Skeletal muscle tissue (tissue), 4 donors: ENCODE measurements around the gene NKG7. TPM values are rescaled to one million over a fixed set of nuclear protein-coding genes. Genes with fewer than 3 reads are reported as not detected.
A peak's percentile ranks its signal among the peaks of the same experiment; 100 is the strongest.
"Not testable (repeated sequence)": the region's sequence is repeated elsewhere in the genome, so short reads cannot be mapped to it uniquely, and the experiment has no call there.

Source experiments
- H3K27ac ChIP-seq: one replicate; pipeline ENCODE4 v1.7.0; 2013; ENCODE audit warnings: mild to moderate bottlenecking, low read depth, low read length, inconsistent platforms
- H3K27me3 ChIP-seq, 3 donors: one replicate each; pipeline ENCODE4 v1.7.0; 2013; ENCODE audit warnings: low read length in 3 of 3; ENCODE audit not compliant: control insufficient read depth in 3 of 3, insufficient read depth in 3 of 3
- H3K36me3 ChIP-seq, 3 donors: one replicate each; pipeline ENCODE4 v1.7.0; 2013; ENCODE audit warnings: low read length in 3 of 3; ENCODE audit not compliant: control insufficient read depth in 3 of 3, insufficient read depth in 3 of 3
- H3K4me1 ChIP-seq, 3 donors: one replicate each; pipeline ENCODE4 v1.7.0; 2013; ENCODE audit warnings: low read length in 3 of 3, mild to moderate bottlenecking in 3 of 3; ENCODE audit not compliant: control insufficient read depth in 3 of 3, insufficient read depth in 3 of 3
- H3K4me3 ChIP-seq, 3 donors: one replicate each; pipeline ENCODE4 v1.7.0; 2013; ENCODE audit warnings: low read length in 3 of 3
- H3K9ac ChIP-seq, 3 donors: one replicate each; pipeline ENCODE4 v1.7.0; 2013; ENCODE audit warnings: low read length in 3 of 3, mild to moderate bottlenecking in 3 of 3, moderate library complexity in 2 of 3, low read depth in 1 of 3
- H3K9me3 ChIP-seq, 3 donors: one replicate each; pipeline ENCODE4 v1.7.0; 2013; ENCODE audit warnings: low read length in 3 of 3; ENCODE audit not compliant: control insufficient read depth in 3 of 3
- total RNA-seq: library from RNA; depleted of rRNA; stranded (reverse); fragments of >200 nt; gene quantifications from one replicate; pipeline ENCODE4 v1.2.3, GENCODE V29; 2014
- donor health status: Osteomylitis.

Gene NKG7
- total RNA-seq, 1 donor from 2014 or later = not detected

DNA sequence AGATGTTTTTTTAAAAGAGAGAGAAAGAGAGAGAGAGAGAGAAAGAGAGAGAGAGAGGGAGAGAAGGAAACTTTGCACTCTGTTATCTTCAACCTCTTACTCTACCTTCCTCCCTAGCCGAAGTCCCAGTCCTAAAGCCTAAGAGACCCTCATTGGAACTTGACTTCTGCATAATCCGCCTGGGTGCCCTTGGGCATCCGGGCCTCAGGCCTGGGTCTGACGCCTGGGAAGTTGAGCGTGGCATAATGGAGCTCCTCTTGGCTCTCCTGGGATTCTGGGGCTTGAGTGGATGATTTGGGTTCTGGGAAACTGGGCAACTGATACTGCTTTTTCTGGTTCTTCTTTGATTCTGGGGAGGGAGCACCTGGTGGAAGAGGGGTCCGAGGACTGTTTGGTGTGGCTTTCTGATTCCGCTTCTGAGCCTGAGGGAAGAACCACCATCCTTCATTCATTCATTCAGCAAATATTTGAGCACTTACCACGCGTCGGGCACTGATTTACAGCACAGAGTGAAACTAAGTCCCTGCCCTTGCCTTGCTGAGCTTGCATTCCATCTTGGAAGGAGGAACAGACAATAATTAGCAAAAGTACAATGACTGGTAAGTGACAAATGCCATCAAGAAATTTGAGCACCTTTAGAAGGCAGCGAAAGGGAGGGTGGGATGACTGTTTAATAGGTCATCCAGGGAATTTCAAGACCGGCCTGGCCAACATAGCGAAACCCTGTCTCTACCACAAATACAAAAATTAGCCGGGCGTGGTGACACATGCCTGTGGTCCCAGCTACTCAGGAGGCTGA is 38.7 kb upstream of the NKG7 start:
- no peaks in the 10 kb centered on the region for H3K4me1 ChIP-seq
- H3K27ac ChIP-seq = no peak overlapping the region
- H3K9me3 ChIP-seq = peaks cover 0 to 3% (median 0%) of the 10 kb centered on the region in 3 donors
- H3K4me3 ChIP-seq = no peak overlapping the region
- H3K9ac ChIP-seq = no peak overlapping the region
- H3K36me3 ChIP-seq = no peaks in the 10 kb centered on the region
- peaks cover 0 to 5% (median 0%) of the 10 kb centered on the region in 3 donors for H3K27me3 ChIP-seq

DNA sequence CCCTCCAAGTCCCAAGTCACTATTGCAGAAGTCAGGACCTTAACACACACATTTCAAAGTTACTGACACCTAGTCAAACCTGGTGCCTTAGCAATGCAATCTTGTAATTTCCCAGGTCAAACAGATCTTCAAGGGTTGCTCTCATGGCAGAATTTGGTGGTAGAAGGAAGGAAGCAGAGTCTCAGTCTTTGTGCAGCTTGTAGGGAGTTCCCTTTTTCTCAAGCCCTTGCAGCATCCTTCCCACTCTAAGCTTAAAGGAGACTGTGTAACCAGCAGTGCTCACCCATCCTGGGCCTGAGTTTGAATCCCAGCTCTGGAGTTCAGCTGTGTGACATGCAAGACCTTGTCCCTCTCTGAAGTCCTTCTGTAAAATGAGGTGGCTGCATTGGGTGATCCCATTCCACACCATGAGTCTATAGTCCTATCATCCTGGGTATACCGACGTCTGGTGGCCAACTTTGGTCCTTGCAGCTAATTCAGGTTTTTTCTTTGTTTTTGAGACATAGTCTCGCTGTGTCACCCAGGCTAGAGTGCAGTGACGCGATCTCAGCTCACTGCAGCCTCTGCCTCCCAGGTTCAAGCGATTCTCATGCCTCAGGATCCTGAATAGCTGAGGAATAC is 35.2 kb upstream of the NKG7 start:
- no peak overlapping the region for H3K27ac ChIP-seq
- H3K4me1 ChIP-seq = no peaks in the 10 kb centered on the region
- H3K9me3 ChIP-seq = peaks cover 0 to 5% (median 3%) of the 10 kb centered on the region in 3 donors
- H3K27me3 ChIP-seq = peaks cover 0 to 2% (median 0%) of the 10 kb centered on the region in 3 donors
- no peak overlapping the region for H3K9ac ChIP-seq
- H3K36me3 ChIP-seq = no peaks in the 10 kb centered on the region
- no peak overlapping the region for H3K4me3 ChIP-seq

DNA sequence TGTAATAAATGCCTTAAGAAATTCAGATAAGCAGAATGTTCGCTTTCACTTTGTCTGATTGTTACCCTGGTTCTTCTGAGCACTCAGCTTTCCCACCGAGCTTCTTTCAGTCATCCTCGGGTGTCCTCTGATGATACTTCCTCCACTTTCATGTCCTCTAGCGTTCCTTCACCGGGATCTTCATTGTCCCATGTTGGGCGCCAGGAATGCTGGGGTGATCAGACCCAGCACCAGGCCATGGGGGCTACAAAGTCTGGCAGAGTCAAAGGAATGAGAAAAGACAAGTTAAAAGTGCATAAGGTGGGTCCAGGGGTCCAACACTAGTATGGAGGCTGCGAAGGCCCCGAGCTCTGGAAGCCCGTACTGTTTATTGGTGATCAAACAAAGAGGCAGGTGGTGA is 29.7 kb upstream of the NKG7 start:
- Histone ChIP-seq H3K9me3 (peaks cover 0 to 5% (median 3%) of the 10 kb centered on the region in 3 donors), H3K27me3 (no peaks in the 10 kb centered on the region), H3K36me3 (no peaks in the 10 kb centered on the region), H3K4me1 (no peaks in the 10 kb centered on the region), H3K4me3 (no peak overlapping the region), H3K27ac (no peak overlapping the region), H3K9ac (no peak overlapping the region)

DNA sequence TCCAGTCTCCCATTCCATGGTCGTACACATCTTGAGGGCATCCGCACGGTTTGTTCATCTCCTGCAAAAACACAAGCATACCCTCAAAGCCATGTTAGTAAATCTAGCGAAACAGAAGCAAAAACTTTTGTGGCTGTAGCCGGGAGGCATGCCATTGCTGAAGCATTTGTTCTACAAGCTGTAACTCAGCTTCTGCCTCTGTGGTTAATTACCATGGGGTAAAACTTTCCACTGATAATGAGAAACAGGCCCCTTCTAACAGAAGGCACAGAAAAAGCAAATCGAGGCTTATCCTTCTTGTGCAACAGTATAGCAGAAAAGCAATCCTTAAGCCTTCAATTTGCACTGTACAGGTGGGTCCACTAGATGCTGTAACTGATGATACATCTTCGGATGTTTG is 27.5 kb upstream of the NKG7 start:
- H3K4me1 ChIP-seq, H3K4me3 ChIP-seq, H3K27me3 ChIP-seq, H3K9ac ChIP-seq, H3K9me3 ChIP-seq, H3K36me3 ChIP-seq, H3K27ac ChIP-seq: not testable (repeated sequence)

DNA sequence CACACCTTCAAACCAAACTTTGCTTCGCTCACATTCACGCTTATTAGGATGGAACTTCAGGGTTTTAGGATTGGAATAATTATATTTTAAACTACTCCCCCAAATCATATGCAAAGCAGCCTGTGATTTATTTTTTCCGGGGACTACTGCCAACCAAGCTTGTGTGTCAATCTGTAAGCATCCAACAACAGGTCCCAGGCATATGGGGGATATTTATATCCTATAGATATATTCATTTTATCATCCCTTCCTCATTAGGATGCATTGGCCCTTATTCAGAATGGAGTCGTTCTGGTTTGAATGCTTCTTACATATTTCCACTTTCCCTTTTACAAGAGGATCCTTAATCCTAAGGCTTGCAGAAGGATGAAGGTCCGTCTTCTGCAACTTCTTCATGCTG is 26.8 kb upstream of the NKG7 start:
- H3K27ac ChIP-seq = no peak overlapping the region
- H3K36me3 ChIP-seq = no peaks in the 10 kb centered on the region
- no peak overlapping the region for H3K4me3 ChIP-seq
- peaks cover 0 to 3% (median 0%) of the 10 kb centered on the region in 3 donors for H3K9me3 ChIP-seq
- peaks cover 3 to 7% (median 4%) of the 10 kb centered on the region in 3 donors for H3K4me1 ChIP-seq
- no peaks in the 10 kb centered on the region for H3K27me3 ChIP-seq
- H3K9ac ChIP-seq = no peak overlapping the region

DNA sequence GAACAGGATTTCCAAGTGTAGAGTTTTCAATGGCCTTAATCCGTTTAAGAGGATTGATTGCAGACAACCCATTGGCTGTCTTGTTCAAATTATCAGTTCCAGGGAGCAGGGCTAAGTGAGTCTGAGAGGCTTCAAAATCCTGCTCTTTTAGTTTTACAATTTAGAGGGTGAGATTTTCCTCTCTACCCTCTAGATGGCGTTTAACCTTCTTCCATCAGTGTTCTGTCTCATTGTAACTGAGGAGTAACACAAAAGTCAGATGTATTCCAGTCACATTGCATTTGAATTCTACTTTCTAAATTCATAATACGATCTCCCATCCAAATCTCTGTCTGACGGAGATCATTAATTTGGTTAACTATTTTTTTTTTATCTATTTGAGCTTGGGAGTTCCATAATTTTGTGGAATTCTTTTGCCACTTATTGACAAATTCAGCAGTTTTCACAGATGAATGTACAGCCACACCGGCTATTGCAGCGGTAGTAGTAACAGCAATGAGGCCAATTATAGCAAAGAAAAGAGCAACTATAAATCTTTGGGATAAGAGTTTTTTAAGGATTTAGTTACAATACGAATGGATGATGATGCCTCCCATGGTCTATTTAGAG is 25.7 kb upstream of the NKG7 start:
- H3K9ac ChIP-seq = no peak overlapping the region
- H3K36me3 ChIP-seq = no peaks in the 10 kb centered on the region
- peaks cover 3 to 11% (median 7%) of the 10 kb centered on the region in 3 donors for H3K4me1 ChIP-seq
- no peaks in the 10 kb centered on the region for H3K9me3 ChIP-seq
- no peak overlapping the region for H3K27ac ChIP-seq
- H3K4me3 ChIP-seq = no peak overlapping the region
- H3K27me3 ChIP-seq = no peaks in the 10 kb centered on the region

DNA sequence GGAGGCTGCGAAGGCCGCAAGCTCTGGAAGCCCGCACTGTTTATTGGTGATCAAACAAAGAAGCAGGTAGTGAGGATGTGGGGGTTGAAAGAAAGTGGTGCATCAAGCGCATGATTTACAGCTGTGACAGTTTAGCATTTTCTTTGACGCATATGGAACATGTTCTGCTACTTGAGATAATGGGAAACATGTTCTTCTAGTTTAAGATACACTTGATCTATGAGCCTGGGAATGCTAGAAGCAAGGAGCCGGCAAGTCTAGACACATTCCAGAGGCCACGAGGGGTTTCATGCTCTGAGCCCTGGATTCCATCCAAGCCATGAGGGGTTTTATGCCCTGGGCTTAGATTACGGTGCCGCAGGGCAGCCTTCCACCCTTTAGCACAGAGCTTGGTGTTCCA is 25.0 kb upstream of the NKG7 start:
- not testable (repeated sequence) for H3K9me3 ChIP-seq, H3K9ac ChIP-seq, H3K27ac ChIP-seq, H3K4me3 ChIP-seq, H3K36me3 ChIP-seq, H3K27me3 ChIP-seq
- peaks cover 3 to 11% (median 7%) of the 10 kb centered on the region in 3 donors for H3K4me1 ChIP-seq

DNA sequence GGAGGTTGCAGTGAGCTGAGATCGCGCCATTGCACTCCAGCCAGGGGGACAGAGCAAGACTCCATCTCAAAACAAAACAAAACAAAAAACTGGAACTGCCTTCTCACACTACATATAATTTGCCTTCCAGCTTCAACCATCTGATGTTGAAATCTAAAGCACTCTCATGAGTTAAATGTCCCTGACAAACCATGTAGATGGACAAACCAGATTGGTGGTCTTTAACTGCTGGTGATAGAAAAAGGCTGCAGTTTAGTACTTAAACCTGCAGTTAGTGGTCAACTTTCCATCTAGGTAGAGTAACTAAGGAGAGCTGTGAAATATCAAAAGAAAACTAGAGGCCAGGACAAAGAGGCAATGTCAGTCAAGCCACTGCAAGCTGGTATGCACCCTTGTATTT is 23.7 kb upstream of the NKG7 start:
- Histone ChIP-seq H3K4me3 (no peak overlapping the region), H3K27ac (no peak overlapping the region), H3K4me1 (peaks cover 3 to 11% (median 7%) of the 10 kb centered on the region in 3 donors), H3K9ac (no peak overlapping the region), H3K36me3 (no peaks in the 10 kb centered on the region), H3K27me3 (peaks cover 0 to 4% (median 0%) of the 10 kb centered on the region in 3 donors), H3K9me3 (no peaks in the 10 kb centered on the region)

DNA sequence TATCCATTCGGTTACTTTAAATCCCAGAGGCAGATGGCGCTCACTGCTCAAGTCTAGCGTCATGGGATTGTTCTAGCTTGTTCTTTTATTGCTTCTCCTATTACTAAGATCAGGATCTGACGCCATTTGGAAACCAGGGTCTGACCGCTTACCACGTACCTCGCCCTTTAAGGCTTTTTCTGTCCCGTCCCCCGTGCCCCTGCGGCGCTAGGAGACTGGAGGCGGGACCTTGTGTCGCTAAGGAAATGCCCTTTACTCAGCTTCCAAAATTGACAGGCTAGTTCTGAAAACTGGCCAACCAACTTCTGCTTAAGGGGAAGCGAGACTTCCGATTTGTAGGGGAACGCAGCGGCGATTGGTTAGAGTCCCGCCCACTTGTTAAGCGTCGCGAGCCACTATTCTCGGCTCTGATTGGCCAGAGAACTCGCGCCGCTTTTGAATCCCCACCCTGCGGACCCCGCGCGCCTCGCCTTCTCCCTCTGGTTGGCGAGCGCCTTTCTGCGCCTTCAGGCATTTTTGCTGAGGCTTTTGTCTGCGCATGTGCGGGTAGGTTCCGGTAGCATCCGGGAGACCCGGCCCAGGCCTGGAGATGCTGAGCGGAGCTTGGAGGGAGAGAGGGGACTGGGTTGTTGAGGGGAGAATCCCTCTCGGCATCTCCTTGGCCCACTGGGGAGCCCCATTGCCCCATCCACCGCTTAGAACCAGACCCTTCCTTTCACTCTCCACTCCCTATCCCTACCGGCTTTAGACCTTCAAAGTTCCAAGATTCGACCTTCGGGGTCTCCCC is 21.8 kb upstream of the NKG7 start:
- Histone ChIP-seq H3K4me3 (peak overlapping the region; percentile 65 to 87 (median 70)), H3K27ac (peak overlapping the region; percentile 71), H3K36me3 (no peaks in the 10 kb centered on the region), H3K4me1 (peaks cover 3 to 11% (median 7%) of the 10 kb centered on the region in 3 donors), H3K9ac (peak overlapping the region; percentile 61 to 79 (median 74)), H3K27me3 (peaks cover 0 to 8% (median 0%) of the 10 kb centered on the region in 3 donors), H3K9me3 (no peaks in the 10 kb centered on the region)
